SH-SY5Y (cell line): Measurements from ENCODE around the gene NXT1.

Experiments used
- GATA2 ChIP-seq: IDR thresholded peaks from 2 replicates; pipeline ENCODE4 v1.6.1; 2011; ENCODE audit warnings: mild to moderate bottlenecking, low read depth, low read length
- GATA3 ChIP-seq: IDR thresholded peaks from 2 replicates; pipeline ENCODE4 v1.6.1; 2011; ENCODE audit warnings: low read depth, mild to moderate bottlenecking, low read length, moderate library complexity

GRCh38 chr20:23370274-23370673 is 19.7 kb downstream of the NXT1 start:
- TF ChIP-seq GATA3 (no peak), GATA2 (no peak)
